GM19238 (cell line): Measurements from ENCODE around the gene INTS13.
"Not testable (repeated sequence)": the region's sequence is repeated elsewhere in the genome, so short reads cannot be mapped to it uniquely, and the experiment has no call there.

Experiments used
- DNase-seq: peaks from one replicate; pipeline ENCODE4 v3.0.0; 2011; ENCODE audit warnings: low spot score; ENCODE audit not compliant: insufficient read length

Gene INTS13

GRCh38 chr12:26869908-26870459, 67.8 kb downstream of the INTS13 start:
- DNase-seq, result no peak

GRCh38 chr12:26869104-26869494, 68.7 kb downstream of the INTS13 start:
- DNase-seq, result no peak

- no peak for DNase-seq
Measured at GRCh38 chr12:26868447-26869103, 69.2 kb downstream of the INTS13 start.

- DNase-seq, result no peak
Measured at GRCh38 chr12:26867080-26867479, 70.7 kb downstream of the INTS13 start.

GRCh38 chr12:26863515-26863914, 74.3 kb downstream of the INTS13 start:
- DNase-seq, result no peak

- DNase-seq, result not testable (repeated sequence)
Measured at GRCh38 chr12:26862787-26863186, 75.0 kb downstream of the INTS13 start.

GRCh38 chr12:26861690-26862089, 76.1 kb downstream of the INTS13 start:
- DNase-seq, result no peak

GRCh38 chr12:26857465-26858176, 80.2 kb downstream of the INTS13 start:
- no peak for DNase-seq

- DNase-seq, result no peak
Measured at GRCh38 chr12:26855337-26855736, 82.4 kb downstream of the INTS13 start.
